Sigmoid colon (tissue), 3 donors: Measurements from ENCODE around the gene TSPYL2.

ENCODE experiments used
- CTCF ChIP-seq, 4 experiments: fragments of 450-650 bp in 3 of 4; fragments of 200-600 bp in 1 of 4; IDR thresholded peaks; one replicate each; pipeline ENCODE4 v1.5.1; 2016 to 2019; ENCODE audit warnings: antibody characterized with exemption in 4 of 4, mild to moderate bottlenecking in 3 of 4, moderate library complexity in 2 of 4
- POLR2A ChIP-seq, 2 donors: fragments of 450-650 bp; IDR thresholded peaks; one replicate each; pipeline ENCODE4 v1.6.1; 2016; ENCODE audit warnings: antibody characterized with exemption in 2 of 2, mild to moderate bottlenecking in 2 of 2, moderate library complexity in 2 of 2

GRCh38 chrX:53126377-53126776 is 44.2 kb downstream of the TSPYL2 start:
- TF ChIP-seq POLR2A (IDR thresholded peaks at IDR 0.05) = no peak
- TF ChIP-seq CTCF (IDR thresholded peaks at IDR 0.05) = no peak
